GM19324 (cell line): ENCODE data around the gene ATP6V1D.
A peak's percentile ranks its signal among the peaks of the same experiment; 100 is the strongest.
"Not testable (repeated sequence)": the region's sequence is repeated elsewhere in the genome, so short reads cannot be mapped to it uniquely, and the experiment has no call there.

Source experiments
- ATAC-seq: cut with Tn5 transposase; IDR thresholded peaks from one replicate; pipeline ENCODE4 v1.9.1; 2021; ENCODE audit warnings: mild to moderate bottlenecking, moderate library complexity; ENCODE audit not compliant: unreplicated experiment, low FRiP score

The ATP6V1D gene

GRCh38 chr14:67371247-67372148 lies 11.9 kb upstream of the ATP6V1D start:
- no peak for ATAC-seq

GRCh38 chr14:67370830-67371229 lies 11.2 kb upstream of the ATP6V1D start:
- ATAC-seq, result no peak

GRCh38 chr14:67365476-67365875 lies 5.9 kb upstream of the ATP6V1D start:
- ATAC-seq, result no peak

- ATAC-seq, result peak; percentile 29
Measured at GRCh38 chr14:67360470-67361206, 1.0 kb upstream of the ATP6V1D start.

GRCh38 chr14:67358924-67359774 lies 455 bp downstream of the ATP6V1D start:
- ATAC-seq, result no peak

DNA sequence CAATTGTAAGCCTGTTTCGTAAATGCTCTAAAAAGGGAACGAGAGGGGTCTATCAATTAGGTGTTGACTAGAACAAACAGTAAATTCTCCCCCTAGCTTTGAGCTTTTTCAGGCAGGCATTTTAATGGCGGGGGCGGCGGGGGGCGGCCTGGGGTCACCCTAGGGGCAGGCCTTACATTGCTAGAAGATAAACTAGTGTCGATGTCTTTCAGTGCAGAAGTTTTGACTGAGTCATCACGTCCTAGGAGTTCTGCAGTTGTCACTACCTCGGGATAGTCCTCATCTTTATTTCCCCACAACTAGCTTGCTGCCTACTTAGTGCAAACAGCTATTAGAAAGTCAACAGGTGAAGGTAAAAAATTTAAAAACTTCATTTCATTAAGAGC lies 1.6 kb downstream of the ATP6V1D start:
- no peak for ATAC-seq

GRCh38 chr14:67357186-67357968 lies 2.2 kb downstream of the ATP6V1D start:
- ATAC-seq, result no peak

DNA sequence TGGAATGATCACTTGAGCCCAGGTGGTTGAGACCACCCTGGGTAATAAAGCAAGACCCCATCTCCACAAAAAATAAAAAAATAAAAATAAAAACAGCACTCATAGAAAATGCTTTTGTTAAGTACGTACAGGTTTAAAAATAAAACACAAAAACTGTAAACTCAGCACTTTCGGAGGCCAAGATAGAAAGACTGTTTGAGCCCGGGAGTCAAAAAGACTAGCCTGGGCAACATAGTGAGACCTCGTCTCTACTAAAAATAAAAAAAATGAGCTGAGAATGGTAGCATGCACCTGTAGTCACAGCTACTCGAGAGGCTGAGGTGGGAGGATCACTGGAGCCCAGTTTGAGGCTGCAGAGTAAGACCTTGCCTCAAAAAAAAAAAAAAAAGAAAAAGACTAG lies 7.5 kb downstream of the ATP6V1D start:
- ATAC-seq, result no peak

GRCh38 chr14:67345583-67345982 lies 14.0 kb downstream of the ATP6V1D start:
- no peak for ATAC-seq

DNA sequence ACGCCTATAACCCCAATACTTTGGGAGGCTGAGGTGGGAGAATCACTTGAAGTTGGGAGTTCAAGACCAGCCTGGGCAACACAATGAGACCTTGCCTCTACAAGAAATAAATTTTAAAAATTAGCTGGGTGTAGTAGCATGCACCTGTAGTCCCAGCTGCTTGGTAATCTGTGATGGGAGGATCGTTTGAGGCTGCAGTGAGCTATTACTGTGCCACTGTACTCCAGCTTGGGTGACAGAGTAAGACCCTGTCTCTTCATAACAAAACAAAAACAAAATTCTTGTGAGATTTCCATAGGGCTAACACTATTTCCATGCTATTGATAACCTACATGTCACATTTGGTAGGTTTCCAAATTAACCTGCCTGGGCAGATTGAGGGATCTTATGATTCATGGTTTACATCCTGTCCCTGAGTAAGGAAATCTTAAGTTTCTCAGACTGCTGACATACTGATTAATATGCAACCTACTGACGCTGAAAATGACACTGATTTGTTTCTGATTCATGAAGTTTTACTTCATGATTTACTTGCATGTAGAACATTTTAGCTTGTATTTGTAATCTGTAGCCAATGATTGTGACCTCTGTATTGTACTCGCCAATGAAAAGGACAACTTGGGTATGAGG lies 15.9 kb downstream of the ATP6V1D start:
- no peak for ATAC-seq

- ATAC-seq, result not testable (repeated sequence)
Measured at GRCh38 chr14:67341231-67341630, 18.4 kb downstream of the ATP6V1D start.

DNA sequence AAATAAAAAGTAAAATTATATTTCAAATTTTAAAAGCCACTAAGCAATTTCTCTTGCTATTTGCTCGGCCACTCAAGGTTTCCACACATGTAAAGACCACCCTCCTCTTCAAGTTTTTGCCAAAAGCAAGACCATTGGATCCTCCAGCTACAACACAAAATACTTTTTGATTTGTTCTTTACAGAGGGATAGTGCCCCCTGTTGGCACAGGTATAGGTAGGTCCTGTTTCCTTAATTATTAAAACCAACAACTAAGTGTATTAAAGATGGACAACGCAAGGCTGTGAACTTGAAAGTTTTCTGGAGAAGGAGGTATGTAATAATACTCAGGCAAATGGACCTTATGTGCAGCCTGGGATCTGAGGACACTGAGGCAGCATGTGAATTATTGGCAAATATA lies 23.8 kb downstream of the ATP6V1D start:
- no peak for ATAC-seq

DNA sequence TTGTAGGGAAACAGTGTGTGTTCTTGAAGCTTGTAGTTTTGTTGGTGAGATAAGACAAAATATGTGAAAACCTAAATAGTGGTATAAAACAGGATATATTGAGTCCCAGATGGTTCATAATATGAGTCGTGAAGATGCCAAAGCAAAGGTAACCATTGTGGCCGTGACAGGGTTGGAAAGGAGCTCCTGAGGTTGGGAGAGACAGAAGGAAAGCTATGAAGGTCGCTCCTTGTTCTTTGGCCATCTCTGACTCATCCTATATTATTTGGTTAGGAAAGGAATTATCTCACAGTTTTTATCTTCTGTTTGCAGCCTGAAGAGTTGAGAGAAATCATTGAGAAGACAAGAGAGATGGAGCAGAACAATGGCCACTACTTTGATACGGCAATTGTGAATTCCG lies 27.1 kb downstream of the ATP6V1D start:
- ATAC-seq, result no peak

DNA sequence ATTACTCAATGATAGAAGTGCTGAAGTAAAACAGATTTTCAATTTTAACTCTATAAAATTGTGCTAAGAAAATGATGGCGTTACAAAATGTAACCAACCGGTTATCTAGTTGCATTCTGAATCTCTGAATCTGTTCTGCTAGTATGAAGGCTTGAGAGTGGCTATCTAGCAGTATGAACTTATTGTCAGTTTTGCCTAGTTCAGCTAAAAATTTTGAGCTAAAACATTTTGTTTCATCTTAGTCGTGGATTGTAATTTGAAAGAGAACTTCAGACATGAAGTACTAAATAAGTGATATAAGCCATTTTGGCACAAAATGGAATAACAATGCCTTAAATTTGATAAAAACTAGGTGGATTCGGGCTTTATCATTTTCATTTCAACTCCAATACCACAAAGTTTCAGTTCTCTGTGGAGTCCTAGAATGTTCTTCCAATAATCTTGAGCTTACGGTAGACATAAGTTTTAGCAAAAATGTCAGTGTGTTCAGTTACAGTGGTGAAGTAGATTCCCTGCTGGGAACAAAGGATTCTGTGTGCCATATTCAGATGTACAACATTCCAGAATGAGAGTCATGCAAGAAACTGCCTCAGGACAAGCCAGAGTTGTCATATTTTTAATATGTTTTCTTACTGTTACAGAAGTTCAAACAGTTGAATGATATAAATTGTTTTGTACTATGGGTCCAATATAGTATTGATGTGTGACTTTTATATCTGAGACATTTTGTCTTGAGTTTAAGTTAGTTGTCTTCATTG lies 28.1 kb downstream of the ATP6V1D start:
- no peak for ATAC-seq

GRCh38 chr14:67329666-67330065 lies 29.9 kb downstream of the ATP6V1D start:
- ATAC-seq, result not testable (repeated sequence)

DNA sequence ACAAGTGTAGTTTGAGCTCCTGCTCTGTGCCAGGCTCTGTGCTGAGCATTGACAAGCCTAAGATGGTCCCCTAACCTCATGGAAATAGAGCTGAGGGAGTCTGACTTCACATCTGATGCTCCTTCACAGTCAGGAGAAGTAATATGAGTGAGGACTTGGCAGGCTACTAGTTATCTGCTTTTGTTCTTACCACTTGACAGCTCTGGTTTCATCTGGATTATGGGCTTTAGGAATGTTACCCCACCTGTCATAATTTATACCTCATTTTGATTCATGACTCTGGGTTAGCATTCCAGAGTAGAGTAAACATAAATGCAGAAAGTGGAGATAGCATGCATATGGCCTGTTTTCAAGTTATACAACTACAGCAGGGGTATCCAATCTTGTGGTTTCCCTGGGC lies 40.5 kb downstream of the ATP6V1D start:
- no peak for ATAC-seq

DNA sequence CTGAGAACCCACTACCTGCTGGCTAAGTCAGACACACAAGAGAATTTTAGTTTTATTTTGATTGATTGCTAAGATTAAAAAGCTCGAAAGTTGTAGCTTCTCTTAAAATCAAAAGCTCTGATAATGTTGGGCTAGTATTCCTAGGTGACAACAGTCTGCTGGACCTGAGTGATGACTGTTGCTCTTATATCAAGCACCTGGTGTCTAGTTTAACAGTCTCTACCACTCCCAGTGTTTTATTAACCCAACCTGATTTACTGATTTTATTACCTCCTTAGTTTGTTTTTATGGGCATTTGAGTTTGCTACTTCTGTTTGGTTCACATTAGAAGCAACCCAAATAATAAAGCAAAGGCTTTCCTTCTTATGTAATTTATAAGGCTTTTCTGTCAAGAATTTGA lies 41.8 kb downstream of the ATP6V1D start:
- no peak for ATAC-seq

GRCh38 chr14:67313153-67313552 lies 46.5 kb downstream of the ATP6V1D start:
- ATAC-seq, result no peak

DNA sequence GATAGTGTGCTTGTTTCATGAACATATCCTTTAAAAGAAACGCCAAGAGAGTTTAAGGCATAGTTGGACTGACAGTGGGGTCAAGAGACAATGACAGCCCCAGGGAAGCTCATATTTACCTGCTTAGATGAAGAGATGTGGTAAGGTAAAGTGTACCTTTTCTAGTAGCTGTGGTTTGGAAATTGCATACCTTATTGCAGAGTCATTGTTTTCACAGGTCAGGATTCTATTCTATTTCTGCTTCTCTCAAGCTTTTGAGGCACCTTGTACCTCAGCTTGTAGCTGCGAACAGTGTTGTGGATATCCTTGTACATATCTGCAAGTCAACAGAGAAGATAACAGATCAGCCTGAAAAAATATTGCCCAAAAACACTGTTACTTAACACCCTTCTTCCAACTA lies 47.7 kb downstream of the ATP6V1D start:
- no peak for ATAC-seq
